Tongue (tissue), 2 donors: ENCODE data around the gene MAB21L4. TPM values are rescaled to one million over a fixed set of nuclear protein-coding genes. Genes with fewer than 3 reads are reported as not detected.
A peak's percentile ranks its signal among the peaks of the same experiment; 100 is the strongest.

Experiments used
- DNase-seq: peaks from one replicate; pipeline ENCODE4 v3.0.0-alpha.2; 2015
- total RNA-seq: library from RNA; depleted of rRNA; stranded (reverse); fragments of >200 nt; gene quantifications from one replicate; pipeline ENCODE4 v1.2.3, GENCODE V29; 2014

The MAB21L4 gene
- total RNA-seq, 1 donor from 2014 or later, result 23.0 TPM

DNA sequence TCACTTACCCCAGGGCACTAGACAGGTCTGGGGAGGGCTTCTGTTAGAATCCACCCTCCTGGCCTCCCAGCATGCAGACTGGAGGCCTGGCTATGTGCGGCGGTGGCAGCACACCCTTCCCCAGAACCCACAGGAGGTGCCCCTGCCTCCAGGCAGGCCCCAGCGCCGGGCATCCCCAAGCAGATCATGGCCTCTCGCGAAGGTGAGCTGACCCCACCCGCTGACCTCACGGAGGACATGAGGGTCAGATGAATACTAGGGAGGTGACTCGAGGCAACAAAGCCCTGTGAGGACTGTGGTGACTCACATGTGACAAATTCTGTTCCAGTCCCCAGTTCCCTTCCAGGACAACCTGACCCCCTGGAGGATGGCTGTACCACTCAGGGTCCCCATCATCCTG is 1.9 kb downstream of the MAB21L4 start:
- no peak for DNase-seq

DNA sequence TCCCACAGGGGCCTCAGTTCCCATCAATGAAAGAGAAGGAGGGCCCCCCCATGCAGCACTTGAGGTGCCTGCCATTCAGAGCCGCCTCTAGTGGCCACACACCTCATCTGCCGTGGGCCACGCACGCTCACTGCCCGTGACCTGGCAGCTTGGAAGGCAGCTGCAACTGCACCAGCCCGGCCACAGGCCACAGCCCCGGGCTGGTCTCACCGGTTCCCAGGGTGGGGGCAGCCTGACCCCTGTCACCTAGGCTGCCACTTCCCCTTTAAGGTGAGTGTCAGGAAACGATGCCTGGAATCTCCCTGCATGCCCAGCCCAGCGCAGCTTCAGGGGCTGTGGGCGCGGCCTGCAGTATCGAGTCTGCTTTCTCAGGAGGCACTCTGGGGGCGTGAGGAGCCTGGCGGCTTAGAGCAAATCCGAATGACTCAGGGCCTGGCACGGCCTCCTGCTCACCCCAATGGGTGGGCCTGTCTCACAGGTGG is 2.6 kb downstream of the MAB21L4 start:
- DNase-seq, result peak; percentile 75

- no peak for DNase-seq
Observed at GRCh38 chr2:240892925-240893324, 3.0 kb downstream of the MAB21L4 start.

GRCh38 chr2:240892356-240892755 is 3.6 kb downstream of the MAB21L4 start:
- DNase-seq, result peak; percentile 63

- no peak for DNase-seq
Observed at GRCh38 chr2:240891492-240892340, 4.2 kb downstream of the MAB21L4 start.

GRCh38 chr2:240890691-240891090 is 5.3 kb downstream of the MAB21L4 start:
- DNase-seq, result no peak

GRCh38 chr2:240889601-240890560 is 6.1 kb downstream of the MAB21L4 start:
- no peak for DNase-seq

- DNase-seq, result no peak
Observed at GRCh38 chr2:240888890-240889573, 6.9 kb downstream of the MAB21L4 start.

- DNase-seq, result no peak
Observed at GRCh38 chr2:240888130-240888889, 7.6 kb downstream of the MAB21L4 start.

DNA sequence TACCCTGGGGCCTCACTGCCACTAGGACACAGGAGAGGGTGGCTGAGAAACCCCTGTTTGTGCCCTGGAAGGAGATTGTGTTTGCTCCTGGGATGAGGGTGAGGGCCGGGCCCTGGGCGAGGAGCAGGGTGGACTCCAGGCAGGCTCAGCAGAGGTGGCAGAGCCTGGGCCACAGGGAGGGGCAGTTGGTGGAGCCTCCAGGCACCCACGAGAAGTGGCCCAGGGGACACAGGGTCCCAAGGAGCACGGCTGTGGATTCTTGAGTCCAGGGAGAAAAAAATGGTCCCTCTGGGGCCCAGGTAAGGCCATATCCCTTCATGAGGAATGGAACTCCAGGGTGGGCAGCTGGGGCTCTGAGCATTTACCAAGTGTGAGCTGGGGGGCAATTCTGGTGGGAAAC is 8.3 kb downstream of the MAB21L4 start:
- no peak for DNase-seq

- no peak for DNase-seq
Observed at GRCh38 chr2:240886678-240887609, 9.0 kb downstream of the MAB21L4 start.

- no peak for DNase-seq
Observed at GRCh38 chr2:240886023-240886565, 9.9 kb downstream of the MAB21L4 start.

- no peak for DNase-seq
Observed at GRCh38 chr2:240885566-240885965, 10.4 kb downstream of the MAB21L4 start.

DNA sequence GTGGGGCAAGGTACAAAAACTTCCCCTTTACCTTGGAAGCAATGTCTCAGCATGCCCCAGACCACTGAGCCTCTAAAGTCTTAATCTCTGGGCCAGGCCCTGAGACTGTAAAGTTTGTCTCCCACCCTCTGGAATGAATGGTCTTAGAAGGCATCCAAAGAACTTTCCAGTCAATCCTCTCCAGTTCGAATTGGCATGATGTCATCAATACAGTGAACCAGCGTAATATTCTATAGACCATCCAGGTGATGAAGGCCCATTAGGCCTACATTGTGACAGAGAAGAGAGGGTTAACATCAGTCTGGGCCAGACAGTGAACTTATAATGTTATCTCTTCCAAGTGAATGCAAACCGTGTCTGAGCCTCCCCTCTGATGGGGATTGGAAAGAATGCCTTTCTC is 11.2 kb downstream of the MAB21L4 start:
- no peak for DNase-seq

DNA sequence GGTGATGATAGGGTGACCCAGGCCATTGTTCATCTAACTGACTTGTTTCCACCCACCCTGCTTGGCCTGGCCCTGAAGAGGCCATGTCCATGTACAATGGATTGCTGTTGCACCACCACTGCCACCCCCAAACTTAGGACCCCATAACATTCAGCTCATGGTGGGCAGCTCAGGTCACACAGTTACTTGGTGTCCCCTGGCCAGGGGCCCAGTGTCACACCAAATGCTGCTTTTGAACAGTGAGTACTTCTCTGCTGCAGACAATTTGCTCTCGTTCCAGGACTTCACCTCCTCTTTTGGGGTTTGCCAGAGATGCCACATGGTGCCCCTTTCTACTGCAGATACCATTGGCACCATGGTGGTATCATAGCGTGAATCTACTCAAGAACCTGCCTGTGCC is 11.7 kb downstream of the MAB21L4 start:
- no peak for DNase-seq

GRCh38 chr2:240881913-240882312 is 14.0 kb downstream of the MAB21L4 start:
- peak; percentile 50 for DNase-seq

DNA sequence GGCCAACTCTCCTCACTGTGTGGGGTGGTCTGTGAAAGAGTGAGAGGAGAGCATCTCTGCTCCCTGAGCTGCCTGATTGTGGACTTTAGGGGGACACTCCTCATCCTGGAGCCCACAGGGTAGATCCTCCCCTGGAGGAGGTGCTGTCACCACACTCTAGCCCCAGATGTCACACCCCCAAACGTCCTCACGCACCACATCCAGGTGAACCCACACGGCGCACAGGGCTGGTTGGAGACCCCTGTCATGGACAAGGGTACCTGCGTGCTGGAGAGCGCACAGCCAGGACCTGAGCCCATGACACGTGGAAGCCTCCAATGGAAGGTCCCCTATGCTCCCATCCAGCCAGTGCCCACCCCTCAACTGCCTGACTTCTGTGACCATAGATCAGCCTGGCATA is 16.9 kb downstream of the MAB21L4 start:
- no peak for DNase-seq

GRCh38 chr2:240878341-240878936 is 17.5 kb downstream of the MAB21L4 start:
- DNase-seq, result no peak

- DNase-seq, result no peak
Observed at GRCh38 chr2:240877460-240878340, 18.3 kb downstream of the MAB21L4 start.
